HG03196 (cell line): ENCODE results near the gene CAV3.
A peak's percentile ranks its signal among the peaks of the same experiment; 100 is the strongest.

ENCODE experiments used
- ATAC-seq: cut with Tn5 transposase; IDR thresholded peaks from one replicate; pipeline ENCODE4 v1.9.1; 2021; ENCODE audit not compliant: unreplicated experiment

CAV3 gene

DNA sequence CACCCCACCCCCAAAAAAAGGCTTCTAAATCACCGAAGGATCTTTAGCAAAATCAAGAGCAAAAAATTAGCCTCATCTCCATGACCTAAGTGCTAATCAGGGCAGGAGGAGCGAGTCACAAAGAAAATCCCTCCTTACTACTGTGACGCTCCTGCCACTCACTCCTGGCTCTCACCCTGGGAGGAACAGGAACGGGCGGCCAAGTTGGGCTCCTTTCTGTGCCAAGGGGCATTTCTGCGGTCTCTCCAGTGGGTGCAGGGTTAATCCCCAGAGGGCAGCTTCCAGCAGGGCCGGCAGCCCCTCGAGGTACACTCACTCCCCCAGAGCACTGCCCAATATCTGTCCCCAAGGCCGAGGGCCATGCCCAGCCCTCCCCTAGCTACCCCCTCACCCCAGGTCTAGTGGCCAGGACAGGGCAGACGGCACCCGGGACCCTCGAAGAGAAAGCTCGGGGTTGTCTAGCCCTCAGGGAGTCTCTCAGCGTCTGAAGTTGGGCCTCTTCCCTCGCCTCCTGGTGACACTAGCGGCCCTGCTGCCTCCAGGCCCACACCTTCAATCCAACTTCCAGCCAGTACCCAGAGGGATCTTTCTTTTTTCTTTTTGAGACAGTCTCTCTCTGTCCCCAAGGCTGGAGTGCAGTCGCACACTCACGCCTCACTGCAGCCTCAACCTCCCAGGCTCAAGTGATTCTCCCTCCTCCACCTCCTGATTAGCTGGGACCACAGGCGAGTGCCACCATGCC is 706 bp downstream of the CAV3 start:
- ATAC-seq = no peak

DNA sequence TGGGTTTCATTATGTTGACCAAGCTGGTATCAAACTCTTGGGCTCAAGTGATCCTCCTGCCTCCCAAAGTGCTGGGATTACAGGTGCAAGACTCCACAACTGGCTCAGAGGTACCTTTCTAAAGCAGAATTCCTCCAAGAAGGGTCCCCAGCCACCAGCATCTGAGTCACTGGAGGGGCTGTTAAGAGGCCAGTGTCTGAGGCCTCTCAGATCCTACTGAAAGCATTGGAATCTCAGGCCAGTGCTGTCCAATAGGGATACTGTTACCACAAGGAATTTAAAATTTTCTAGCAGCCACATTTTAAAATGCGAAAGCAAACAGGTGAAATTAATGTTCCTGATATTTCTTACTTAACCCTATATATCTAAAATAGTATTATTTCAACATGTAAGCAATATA is 1.3 kb downstream of the CAV3 start:
- no peak for ATAC-seq

DNA sequence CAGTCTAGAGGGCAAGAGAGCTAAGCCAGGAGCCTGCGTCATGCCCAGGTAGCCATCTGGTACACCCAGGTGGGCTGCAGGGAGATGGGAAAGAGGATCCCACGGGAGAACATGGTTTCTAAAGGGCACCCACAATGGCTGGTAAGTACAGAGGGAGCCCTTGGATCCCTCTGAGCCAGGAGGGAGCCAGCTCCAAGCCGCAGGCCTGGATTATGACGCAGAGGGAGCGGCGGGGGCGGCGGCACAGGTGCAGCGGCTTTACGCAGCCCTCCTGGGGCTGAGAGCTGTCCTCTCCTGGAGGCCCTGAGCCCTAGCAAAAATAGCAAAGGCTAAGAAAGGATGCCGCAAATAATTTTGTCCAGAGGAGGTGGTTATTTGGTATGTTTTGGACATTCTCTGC is 2.8 kb downstream of the CAV3 start:
- no peak for ATAC-seq

DNA sequence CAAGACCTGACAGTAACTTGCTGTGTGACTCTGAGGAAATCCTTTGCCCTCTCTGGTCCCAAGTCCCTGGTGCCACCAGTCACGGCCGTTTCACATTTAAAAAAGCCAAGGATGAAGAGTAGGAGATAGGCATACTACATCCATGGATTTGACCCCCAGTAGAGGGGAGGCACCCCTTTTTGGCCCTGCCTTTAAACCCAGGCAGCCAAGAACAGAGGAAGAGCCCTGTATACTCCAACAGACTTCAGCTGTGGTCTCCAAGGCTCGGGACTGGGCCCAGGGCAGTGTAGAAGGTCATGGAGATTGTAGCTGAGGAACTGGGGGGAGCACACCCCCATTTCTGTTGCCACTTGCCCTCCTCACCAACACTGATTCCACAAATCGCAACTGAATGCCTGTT is 3.7 kb downstream of the CAV3 start:
- no peak for ATAC-seq

DNA sequence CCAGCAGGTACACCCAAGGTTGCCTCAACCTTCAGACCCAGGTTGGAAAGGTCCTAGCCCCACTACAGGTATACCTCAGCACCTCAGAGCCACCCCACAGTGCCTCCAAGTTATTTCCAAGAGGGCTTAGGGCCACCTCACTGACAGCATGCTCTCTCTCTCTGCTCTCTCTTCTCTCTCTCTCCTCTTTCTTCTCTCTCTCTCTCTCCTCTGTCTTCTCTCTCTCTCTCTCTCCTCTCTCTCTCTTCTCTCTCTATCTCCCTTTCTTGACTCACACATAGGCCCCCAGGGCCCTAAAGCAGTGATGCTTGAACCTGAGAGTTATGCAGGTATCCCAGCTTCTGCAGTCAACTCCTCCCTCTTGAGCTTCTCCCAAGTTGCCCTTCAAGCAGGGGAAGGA is 4.2 kb downstream of the CAV3 start:
- ATAC-seq = no peak

DNA sequence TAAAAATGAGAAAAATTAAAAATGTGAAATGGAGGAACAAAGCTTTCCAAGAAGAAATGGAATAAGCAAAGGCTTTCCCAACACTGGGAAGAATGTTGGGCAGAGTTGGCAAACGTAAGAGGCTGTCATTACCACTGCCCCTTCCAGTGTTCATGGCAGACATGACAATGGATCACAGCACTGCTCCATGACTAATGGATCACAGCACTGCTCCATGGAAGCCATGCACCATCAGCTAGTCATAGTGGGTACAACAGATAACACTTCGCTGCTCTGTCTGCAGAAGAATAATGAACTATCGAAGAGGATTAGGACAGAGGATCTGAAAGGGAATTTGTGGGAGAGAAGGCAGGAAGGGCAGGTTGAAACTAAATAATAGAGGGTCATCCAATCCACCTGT is 5.0 kb downstream of the CAV3 start:
- no peak for ATAC-seq

DNA sequence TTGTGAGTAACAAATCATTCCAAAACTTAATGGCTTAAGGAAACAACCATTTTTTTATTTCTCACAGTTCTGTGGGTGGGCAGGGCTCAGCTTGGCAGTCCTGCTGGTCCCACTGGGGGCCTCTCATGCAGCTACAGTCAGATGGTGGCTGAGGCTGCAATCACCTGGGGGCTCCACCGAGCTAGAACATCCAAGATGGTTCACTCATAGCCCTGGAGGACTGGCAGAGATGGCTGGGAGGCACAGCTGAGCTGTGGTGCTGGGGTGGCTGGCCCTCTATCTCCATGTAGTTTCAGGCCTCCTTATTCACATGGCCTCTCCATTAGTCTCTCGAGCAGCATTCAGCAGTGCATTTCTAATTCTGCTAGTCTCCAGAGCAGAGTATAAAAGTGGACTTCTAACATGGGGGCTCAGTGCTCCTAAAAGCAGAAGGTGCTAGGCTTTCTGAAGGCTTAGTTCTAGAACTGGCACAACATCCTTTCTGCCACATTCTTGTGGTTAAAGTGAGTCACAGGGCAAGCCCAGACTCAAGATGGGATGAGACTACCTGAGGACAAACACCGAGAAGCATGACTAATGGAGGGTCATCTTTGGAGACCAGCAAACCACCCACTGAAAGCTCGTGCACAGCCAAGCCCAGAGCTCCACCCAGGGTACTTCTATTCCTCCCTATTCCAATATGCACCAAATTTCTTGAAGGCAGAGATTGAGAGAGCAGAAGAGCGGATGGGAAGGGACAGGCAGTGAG is 6.3 kb downstream of the CAV3 start:
- ATAC-seq = peak; percentile 72

DNA sequence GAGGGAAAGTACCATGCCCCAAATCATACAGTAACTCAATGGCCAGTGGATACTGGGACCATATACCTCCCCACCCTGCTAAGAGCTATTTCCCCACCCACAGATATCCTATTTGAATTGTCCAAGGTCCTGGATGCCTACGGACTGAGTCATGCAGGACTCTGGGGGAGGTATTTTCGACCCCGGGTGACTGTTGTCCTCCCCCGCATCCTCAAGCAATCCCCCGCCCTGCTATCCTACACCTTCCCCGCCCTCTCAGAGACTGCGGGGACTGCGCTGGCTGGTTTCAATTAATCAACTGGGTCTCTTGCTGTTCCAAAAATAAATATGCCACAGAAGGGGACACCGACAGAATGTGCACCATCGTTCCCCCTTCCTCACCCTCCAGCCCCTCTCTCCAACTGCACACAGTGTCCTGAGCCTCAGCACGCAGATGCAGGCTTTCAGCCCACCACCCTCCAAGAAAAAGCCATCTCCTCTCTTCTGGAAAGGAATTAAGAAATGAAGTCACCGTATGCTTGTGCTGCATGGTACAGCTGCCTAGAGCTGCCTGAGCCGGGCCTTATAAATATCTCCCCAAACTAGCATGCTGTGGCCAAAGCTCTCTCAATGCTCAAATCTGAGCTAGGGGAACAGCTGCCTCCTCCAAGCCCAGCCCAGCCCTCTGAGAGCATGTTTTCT is 8.1 kb downstream of the CAV3 start:
- no peak for ATAC-seq

DNA sequence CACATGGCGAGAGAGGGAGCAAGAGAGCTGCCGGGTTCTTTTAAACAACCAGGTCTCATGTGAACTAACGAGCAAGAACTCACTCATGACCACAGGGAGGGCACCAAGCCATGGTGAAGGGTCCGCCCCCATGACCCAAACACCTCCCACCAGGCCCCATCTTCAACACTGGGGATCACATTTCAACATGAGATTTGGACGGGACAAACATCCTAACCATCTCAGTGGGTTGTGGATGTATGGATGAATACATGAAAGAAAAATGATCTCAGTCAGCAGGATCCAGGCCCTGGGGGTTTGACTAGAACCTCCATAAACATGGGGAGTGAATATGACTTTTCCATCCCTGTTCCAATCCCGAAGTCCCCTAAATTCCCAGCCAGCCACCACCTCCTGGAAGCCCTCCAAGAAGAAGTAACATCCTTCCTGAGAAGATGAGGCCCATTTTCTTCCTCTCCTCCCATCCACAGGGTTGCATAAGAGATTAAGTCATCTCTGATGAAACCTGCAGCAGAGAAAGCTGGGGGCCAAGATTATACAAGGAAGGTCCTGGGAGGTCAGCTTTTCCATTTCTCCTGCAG is 9.5 kb downstream of the CAV3 start:
- ATAC-seq = no peak

DNA sequence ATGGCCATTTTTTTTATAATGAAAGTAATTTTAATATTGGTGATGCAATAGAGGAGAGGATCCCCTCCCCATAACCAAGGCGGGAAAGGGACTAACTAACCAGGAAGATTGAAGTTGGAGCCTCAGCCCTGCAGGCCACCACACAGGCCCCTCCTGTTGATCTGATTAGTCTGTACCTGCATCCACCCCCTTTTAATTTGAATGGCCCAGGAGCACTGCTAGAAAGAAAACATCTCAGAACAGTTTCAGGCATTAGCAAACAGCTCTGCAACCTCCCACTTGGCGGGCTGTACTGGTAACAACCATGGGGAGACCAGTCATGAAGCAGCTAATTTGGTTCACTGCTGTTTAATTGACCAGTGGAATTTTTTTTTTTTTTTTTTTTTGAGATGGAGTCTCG is 10.3 kb downstream of the CAV3 start:
- ATAC-seq = no peak

DNA sequence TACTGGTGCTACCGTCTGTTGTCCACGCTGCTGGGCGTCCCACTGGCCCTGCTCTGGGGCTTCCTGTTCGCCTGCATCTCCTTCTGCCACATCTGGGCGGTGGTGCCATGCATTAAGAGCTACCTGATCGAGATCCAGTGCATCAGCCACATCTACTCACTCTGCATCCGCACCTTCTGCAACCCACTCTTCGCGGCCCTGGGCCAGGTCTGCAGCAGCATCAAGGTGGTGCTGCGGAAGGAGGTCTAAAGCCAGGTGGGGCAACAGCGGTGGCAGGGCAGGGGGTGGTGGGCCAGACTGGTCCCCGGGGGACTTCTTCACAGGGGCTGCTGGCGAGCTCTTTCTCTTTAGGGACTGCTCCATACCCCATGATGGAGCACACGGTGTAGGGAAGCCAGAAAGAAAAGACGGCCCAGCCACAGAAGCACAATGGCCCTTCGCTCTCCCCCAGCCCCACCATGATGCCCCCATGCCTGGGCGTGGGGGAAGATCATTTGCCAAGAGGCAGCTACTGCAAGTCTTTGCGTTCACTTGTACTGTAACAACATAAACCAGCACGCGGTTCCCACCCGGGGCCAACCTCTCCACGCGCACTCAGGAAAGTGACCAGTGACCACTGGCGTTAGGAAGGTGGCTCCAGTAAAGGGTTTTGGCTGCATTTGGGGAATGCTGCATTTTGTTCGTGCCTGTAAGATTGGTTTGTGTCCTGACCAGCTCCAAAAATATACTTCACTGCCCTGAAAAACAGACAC is 12.2 kb downstream of the CAV3 start:
- no peak for ATAC-seq

DNA sequence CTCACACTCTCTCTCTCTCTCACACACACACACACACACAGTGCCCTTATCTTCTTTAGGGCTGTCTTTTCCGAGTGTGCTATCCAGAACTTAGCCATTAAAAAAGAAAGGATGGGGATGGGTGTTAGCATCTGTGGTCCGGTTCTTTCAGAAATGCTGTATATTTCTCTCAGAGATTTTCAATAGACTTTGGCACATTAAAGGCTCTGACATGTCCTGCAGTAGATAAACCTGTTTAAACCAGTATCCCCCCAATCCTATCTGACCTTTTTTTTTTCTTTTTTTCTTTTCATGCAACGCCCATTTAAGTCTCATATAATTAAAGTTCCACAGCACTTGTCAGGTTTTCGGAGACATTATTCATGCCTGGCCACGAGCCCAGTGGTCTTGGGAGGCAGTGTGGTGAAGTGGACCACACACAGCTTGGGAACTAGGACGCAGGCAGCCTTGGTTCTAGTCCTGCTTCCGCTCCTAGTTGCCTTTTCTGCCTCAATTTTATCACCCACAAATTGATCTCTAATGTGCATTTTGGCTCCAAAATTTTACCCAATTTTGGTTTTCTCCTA is 13.3 kb downstream of the CAV3 start:
- no peak for ATAC-seq

DNA sequence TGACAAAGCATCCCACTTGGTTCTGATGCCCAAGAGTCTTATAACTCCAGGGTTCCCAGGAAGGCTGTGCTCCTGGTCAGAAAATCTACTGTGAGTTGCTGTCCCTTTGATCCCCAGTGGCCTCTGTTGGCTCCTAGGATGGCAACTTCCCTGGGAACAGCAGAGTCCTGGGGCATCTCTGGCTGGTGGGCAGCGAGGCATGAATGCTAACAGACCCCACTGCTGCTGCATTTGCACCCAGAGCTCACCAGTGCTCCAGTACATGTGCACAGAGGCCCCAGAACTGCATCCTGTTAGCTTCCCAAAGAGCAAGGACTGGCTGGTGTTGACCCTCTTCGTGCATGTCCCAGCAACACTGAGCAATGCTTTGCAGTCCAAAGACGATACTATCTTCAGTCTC is 15.7 kb downstream of the CAV3 start:
- no peak for ATAC-seq

DNA sequence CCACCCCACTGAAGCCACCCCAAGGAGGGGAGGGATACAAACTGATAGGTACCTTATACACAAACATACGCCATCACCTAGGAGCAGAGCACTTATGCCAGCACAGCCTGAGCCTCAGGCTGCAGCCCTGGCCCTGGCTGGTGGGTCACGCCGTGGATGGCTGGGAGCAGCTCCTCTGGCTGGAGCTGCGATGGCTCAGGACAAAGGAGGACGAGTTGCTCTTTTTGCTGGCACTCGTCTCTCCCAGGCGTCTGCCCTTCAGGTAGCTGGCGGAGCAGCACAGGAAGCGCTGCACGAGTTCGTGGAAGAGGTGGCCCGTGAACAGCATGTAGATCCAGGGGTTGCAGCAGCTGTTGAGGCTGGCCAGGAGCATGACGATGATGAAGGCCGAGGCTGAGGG is 19.2 kb downstream of the CAV3 start:
- ATAC-seq = no peak

DNA sequence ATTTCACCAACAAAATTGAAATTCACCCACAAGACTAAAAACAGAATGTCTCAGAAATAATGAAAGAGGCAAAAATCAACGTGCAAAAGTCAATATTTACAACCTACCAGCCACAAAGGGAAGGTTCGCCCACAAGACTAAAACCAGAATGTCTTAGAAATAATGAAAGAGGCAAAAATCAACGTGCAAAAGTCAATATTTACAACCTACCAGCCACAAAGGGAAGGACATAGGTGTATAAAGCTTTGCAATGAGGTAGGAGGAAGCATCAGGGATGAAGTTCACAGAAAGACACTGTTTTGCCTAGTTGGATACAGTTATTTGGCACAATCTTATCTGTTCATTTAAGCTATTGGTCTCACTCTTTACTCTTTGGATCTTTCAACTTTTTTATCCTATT is 21.5 kb downstream of the CAV3 start:
- ATAC-seq = no peak

DNA sequence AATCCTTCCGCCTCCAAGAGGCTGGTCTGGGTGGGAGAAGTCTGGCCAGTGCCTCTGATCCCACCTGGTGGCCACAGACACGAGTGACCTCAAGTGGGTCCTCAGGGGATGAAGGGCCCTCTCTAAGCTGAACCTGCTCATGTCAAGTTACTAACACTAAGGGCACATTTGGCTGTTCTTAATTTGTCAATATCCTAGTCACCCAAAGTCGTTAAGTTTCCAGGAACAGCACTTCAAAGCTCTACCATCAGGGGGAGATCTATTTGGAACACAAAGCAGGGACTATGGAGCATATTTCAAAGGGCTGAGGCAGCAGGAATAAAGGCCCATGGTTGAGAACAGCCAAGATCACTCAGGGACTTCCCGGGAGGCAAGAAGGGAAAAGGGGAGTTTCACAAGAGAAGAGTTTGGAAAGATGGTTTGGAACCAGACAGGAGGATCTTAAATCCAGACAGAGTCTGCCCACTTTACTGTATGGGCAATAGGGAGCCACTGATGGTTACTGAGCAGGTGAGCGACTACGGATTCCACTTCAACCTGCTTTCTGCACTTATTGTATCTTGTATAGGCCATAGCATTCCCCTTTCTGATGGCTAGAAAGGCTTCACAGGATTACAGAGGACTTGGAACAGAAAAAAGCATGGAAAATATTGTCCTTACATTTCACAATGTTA is 22.1 kb downstream of the CAV3 start:
- ATAC-seq = no peak

DNA sequence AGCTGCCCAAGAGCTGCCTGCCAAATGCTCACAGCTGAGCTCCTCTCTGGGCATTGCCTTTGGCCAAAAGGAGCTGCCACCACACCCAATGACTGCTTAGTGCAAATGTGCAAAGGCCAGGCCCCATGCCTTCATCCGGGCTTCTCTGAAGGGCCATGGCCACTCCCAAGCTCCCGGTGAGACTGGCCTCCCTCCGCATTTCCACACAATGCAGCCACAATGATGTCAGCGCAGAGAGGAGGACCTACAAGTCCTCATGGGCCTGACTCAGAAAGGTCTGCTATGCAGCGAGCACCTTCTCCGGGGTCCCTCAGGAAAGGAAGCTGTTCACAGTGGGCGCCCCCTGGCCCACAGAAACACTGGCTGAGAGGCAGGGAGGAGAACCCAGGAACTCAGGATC is 23.1 kb downstream of the CAV3 start:
- ATAC-seq = no peak

DNA sequence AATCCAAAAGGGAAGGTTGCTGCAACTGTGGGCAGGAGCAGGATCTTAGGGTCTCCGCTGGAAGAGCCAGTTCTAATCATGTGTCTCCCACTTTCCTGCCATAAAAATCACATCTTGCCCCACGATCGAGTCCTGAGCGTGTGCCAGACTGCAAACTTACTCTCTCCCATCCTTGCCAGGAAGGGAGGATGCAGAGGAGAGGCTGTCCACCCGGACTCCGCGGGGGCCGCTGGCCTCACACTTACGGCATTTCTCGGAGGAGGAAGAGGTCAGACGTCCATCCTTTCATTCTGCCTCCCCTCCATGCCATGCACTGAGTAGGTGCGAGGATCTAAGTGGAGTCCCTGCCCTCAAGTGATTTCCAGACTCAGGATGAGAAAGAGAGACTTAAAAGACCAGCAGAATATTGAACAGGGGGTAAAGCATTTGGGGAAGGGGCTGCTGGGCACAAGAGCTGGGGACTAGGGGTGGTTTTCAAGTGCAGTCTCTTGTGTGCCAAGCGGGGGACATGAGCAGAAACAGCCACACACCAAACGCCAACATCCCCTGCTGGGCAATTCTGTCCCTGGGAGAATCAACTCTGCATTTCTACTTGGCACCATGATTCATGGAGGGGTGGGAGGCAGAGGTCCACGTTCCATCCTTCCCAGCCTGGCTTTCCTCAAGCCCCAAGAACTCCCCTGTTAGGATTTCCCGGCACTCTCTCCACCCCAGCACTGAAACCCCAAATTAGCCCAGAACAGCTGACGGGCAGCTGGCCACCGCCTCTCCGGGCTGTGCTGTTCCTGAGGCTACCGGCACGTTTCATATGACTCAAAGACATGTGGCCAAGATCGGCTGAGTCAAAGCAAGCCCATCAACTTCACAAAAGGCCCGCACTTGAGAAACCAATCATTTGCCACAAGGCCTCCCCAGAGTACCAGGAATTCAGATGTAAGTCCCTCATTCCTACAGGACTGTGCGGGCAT is 24.2 kb downstream of the CAV3 start:
- no peak for ATAC-seq

DNA sequence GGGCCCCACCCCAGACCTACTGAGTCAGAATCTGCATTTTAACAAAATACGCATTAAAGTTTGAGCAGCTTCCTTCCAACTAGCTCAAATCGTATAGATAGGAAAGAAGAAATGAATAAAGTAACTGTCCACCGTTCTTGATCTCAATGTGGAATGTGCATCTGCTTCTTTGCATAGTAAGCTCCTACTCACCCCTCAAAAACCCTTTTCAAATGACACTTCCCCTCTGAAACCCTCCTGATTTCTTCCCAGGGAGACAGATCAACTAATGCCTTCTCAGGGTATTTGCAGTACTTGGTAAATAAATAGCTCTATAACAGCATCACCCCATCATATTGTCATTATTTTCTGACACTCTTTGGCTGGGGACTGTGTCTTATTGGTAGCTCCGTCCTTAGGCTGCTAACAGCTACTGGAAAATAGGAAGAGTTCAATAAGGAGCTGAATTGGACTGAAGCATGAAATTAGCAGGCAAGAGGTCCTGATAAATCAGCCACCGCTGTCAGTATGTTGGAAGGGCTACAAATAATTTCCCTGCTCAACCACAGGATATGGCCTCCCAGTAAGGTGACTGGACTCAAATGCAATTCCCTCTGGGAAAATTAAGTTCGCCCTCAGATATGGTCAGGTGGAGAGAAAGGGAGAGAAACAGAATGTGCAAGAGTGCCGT is 25.6 kb downstream of the CAV3 start:
- no peak for ATAC-seq
